ENCODE measurements around the gene CDKAL1.

CDKAL1 gene

DNA sequence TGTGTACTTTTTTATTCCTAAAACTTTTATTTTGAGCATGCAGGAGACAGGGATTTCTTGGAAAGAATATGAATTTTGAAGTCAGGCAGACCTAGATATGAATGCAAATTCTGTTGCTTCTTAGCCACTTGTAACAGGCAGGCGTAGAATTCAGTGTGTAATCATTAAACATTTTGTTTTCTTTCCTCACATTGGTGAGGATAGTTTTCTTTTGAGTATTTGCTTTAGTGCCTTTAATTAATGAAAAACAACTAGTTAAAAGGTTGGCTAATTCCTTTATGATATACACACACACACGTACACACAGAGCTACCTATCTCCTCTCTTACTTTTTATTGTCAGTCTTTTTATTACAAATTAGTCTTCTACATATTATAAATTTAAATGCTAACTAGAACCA, 342.3 kb downstream of the CDKAL1 start:
- DNase-seq (ENCODE audit: low spot score): no peak
- TF ChIP-seq, protein P1, sequence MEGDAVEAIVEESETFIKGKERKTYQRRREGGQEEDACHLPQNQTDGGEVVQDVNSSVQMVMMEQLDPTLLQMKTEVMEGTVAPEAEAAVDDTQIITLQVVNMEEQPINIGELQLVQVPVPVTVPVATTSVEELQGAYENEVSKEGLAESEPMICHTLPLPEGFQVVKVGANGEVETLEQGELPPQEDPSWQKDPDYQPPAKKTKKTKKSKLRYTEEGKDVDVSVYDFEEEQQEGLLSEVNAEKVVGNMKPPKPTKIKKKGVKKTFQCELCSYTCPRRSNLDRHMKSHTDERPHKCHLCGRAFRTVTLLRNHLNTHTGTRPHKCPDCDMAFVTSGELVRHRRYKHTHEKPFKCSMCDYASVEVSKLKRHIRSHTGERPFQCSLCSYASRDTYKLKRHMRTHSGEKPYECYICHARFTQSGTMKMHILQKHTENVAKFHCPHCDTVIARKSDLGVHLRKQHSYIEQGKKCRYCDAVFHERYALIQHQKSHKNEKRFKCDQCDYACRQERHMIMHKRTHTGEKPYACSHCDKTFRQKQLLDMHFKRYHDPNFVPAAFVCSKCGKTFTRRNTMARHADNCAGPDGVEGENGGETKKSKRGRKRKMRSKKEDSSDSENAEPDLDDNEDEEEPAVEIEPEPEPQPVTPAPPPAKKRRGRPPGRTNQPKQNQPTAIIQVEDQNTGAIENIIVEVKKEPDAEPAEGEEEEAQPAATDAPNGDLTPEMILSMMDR (IDR thresholded peaks at IDR 0.05; ENCODE audit: extremely low read depth, insufficient read depth, missing control alignments): no peak
- in situ Hi-C loops (cut with MboI; ENCODE audit: low pct_unique_long_range_greater_than_20kb, low sequenced_read_pairs, unreplicated experiment): no loop called here

DNA sequence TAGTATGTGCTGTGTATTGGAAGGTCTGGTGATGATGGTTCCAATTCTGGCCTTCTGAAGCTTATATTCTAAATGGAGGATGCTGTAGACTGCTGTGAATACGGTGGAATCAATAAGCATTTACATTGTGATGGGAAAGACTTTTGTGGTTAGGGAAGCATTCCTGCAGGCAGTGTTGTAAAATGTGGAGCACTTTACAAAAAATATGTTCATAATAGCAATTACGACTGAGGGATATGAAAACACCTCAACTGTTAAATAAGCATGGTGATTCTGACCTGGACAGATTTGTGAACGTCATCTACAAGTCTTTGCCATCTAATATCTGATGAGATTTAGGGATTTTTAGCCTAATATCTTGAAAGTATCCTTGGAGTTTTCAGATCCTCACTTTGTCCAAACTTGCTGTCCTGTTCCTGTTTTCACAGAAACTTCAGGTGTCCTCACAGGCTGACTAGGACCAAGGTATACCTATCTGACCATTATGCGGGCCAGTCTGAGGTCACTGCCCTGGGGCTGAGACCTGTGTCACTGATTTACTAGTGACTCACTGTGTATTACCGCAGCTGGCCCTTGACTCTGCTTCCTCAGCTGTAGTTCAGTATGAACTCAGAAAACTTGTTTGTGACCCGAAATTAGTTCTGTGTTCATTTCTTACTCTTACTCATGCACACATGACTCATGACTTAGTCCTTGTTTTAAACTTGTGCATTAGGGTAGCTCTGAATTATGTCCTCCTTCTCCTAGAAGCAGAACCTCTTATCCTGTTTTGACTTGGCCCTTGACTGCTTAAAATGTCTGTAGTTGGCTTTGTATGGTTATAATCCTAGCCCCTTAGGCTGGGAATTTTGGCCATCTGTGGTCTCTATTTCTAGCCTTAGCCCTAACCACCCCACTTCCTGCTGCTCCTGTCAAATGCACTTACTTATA, 343.0 kb downstream of the CDKAL1 start:
- DNase-seq (ENCODE audit: low spot score): peak; percentile 79
- in situ Hi-C loops (cut with MboI; ENCODE audit: low pct_unique_long_range_greater_than_20kb, low sequenced_read_pairs, unreplicated experiment): no loop called here
- TF ChIP-seq, protein P1 (IDR thresholded peaks at IDR 0.05; ENCODE audit: extremely low read depth, insufficient read depth, missing control alignments): no peak

GRCh38 chr6:20879121-20879520, 344.9 kb downstream of the CDKAL1 start:
- TF ChIP-seq, protein P1 (IDR thresholded peaks at IDR 0.05; ENCODE audit: extremely low read depth, insufficient read depth, missing control alignments): no peak
- in situ Hi-C loops (cut with MboI; ENCODE audit: low pct_unique_long_range_greater_than_20kb, low sequenced_read_pairs, unreplicated experiment): no loop called here
- DNase-seq (ENCODE audit: low spot score): no peak

- DNase-seq (ENCODE audit: low spot score): no peak
- in situ Hi-C loops (cut with MboI; ENCODE audit: low pct_unique_long_range_greater_than_20kb, low sequenced_read_pairs, unreplicated experiment): no loop called here
- TF ChIP-seq, protein P1 (IDR thresholded peaks at IDR 0.05; ENCODE audit: extremely low read depth, insufficient read depth, missing control alignments): no peak
Measured at GRCh38 chr6:20879526-20879925, 345.3 kb downstream of the CDKAL1 start.

DNA sequence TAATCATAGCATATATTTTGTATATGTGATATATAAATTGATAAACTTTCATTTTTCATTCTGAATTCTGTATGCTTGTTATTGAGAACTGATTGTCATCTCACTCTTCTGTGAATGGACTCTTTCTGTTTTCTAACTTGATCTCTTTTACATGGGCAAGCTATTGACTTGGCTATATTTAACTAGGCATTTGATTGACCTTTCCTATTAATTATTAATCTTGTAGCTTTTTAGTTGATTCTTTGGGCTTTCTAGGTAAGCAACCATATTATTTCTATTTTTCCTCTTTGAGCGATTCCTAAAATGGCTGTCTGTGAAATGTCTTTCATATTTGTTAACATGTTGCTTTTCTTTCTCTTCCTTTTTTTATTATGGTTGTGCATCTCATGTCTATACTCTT, 347.1 kb downstream of the CDKAL1 start:
- no peak for DNase-seq (ENCODE audit: low spot score)
- TF ChIP-seq, protein P1 (IDR thresholded peaks at IDR 0.05; ENCODE audit: extremely low read depth, insufficient read depth, missing control alignments): no peak
- in situ Hi-C loops (cut with MboI; ENCODE audit: low pct_unique_long_range_greater_than_20kb, low sequenced_read_pairs, unreplicated experiment): no loop called here

DNA sequence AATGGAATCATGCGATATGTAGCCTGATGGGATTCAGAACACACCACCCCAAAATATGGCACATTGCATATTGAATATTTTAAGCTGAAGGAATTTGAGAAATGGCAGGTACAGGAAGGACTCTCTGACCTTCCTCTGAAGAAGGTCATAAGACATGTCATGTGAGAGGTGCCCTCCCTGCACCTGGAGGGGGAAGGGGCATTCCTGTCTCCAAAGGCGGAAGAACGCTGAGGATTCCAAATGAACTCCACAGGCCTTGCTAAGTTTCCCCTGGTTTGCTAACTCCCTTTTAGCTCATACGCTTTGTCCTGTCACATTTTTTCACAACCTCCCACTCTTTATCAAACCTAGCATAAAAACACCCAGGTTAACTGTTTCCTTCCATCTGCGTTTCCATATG, 347.8 kb downstream of the CDKAL1 start:
- TF ChIP-seq, protein P1 (IDR thresholded peaks at IDR 0.05; ENCODE audit: extremely low read depth, insufficient read depth, missing control alignments): no peak
- no peak for DNase-seq (ENCODE audit: low spot score)
- in situ Hi-C loops (cut with MboI; ENCODE audit: low pct_unique_long_range_greater_than_20kb, low sequenced_read_pairs, unreplicated experiment): no loop called here
